Glutamatergic neuron (in vitro differentiated cells): Measurements from ENCODE around the gene ABCA4. TPM values are rescaled to one million over a fixed set of nuclear protein-coding genes. Genes with fewer than 3 reads are reported as not detected.

ENCODE experiments used
- DNase-seq: peaks from one replicate; pipeline ENCODE4 v3.0.0; 2022
- H3K27ac Mint-ChIP-seq: one replicate; pipeline ENCODE4 v1.8.0; 2020; ENCODE audit warnings: mild to moderate bottlenecking, mixed read lengths, inconsistent platforms; ENCODE audit not compliant: unreplicated experiment
- H3K27me3 Mint-ChIP-seq: one replicate; pipeline ENCODE4 v1.8.0; 2020; ENCODE audit warnings: mild to moderate bottlenecking, moderate library complexity, mixed read lengths, inconsistent platforms; ENCODE audit not compliant: unreplicated experiment
- H3K36me3 Mint-ChIP-seq: one replicate; pipeline ENCODE4 v1.8.0; 2020; ENCODE audit warnings: mild to moderate bottlenecking, mixed read lengths, inconsistent platforms; ENCODE audit not compliant: unreplicated experiment
- H3K4me1 Mint-ChIP-seq: one replicate; pipeline ENCODE4 v1.8.0; 2020; ENCODE audit warnings: mild to moderate bottlenecking, low read depth, mixed read lengths, inconsistent platforms; ENCODE audit not compliant: unreplicated experiment
- H3K4me3 Mint-ChIP-seq: one replicate; pipeline ENCODE4 v1.8.0; 2020; ENCODE audit warnings: mild to moderate bottlenecking, mixed read lengths, inconsistent platforms; ENCODE audit not compliant: unreplicated experiment
- H3K9me3 Mint-ChIP-seq: one replicate; pipeline ENCODE4 v1.8.0; 2020; ENCODE audit warnings: mild to moderate bottlenecking, moderate library complexity, mixed read lengths, inconsistent platforms; ENCODE audit not compliant: unreplicated experiment
- CTCF ChIP-seq: fragments of 200-600 bp; sonication (generic); IDR thresholded peaks from one replicate; pipeline ENCODE4 v1.5.0; 2021; ENCODE audit not compliant: partially characterized antibody, unreplicated experiment
- total RNA-seq: library from RNA; stranded (reverse); fragmentation: NEBNext Ultra II Directional; extraction: Animal tissue kit (Norgen Biotek cat#: 25700); gene quantifications from one replicate; pipeline ENCODE4 v1.2.1, GENCODE V29; 2021; ENCODE audit not compliant: unreplicated experiment

Gene ABCA4
- total RNA-seq, 1 donor from 2014 or later: 0.61 TPM

GRCh38 chr1:94027721-94028515 is 93.0 kb downstream of the ABCA4 start:
- peaks cover 11% of the 10 kb centered on the region for H3K4me1 Mint-ChIP-seq
- H3K9me3 Mint-ChIP-seq: peaks cover 2% of the 10 kb centered on the region
- H3K27me3 Mint-ChIP-seq: peaks cover 2% of the 10 kb centered on the region
- no peaks in the 10 kb centered on the region for H3K36me3 Mint-ChIP-seq
- TF ChIP-seq CTCF: no peak
- no peak overlapping the region for H3K27ac Mint-ChIP-seq
- no peak for DNase-seq
- H3K4me3 Mint-ChIP-seq: no peak overlapping the region

GRCh38 chr1:94026619-94027380 is 94.1 kb downstream of the ABCA4 start:
- no peak for TF ChIP-seq CTCF
- Mint-ChIP-seq H3K9me3 (peaks cover 2% of the 10 kb centered on the region), H3K36me3 (no peaks in the 10 kb centered on the region), H3K4me3 (no peak overlapping the region), H3K27ac (peak overlapping the region; percentile 40), H3K4me1 (peaks cover 11% of the 10 kb centered on the region), H3K27me3 (peaks cover 2% of the 10 kb centered on the region)
- no peak for DNase-seq

- peaks cover 2% of the 10 kb centered on the region for H3K27me3 Mint-ChIP-seq
- peaks cover 11% of the 10 kb centered on the region for H3K4me1 Mint-ChIP-seq
- no peaks in the 10 kb centered on the region for H3K36me3 Mint-ChIP-seq
- DNase-seq: no peak
- no peak overlapping the region for H3K4me3 Mint-ChIP-seq
- H3K27ac Mint-ChIP-seq: no peak overlapping the region
- H3K9me3 Mint-ChIP-seq: peaks cover 2% of the 10 kb centered on the region
- peak; percentile 88 for TF ChIP-seq CTCF
Measured at GRCh38 chr1:94025383-94026340, 95.3 kb downstream of the ABCA4 start.

GRCh38 chr1:94024104-94024792 is 96.7 kb downstream of the ABCA4 start:
- peaks cover 11% of the 10 kb centered on the region for H3K4me1 Mint-ChIP-seq
- DNase-seq: no peak
- H3K4me3 Mint-ChIP-seq: no peak overlapping the region
- TF ChIP-seq CTCF: no peak
- H3K27me3 Mint-ChIP-seq: peaks cover 4% of the 10 kb centered on the region
- H3K27ac Mint-ChIP-seq: no peak overlapping the region
- H3K9me3 Mint-ChIP-seq: peaks cover 2% of the 10 kb centered on the region
- no peaks in the 10 kb centered on the region for H3K36me3 Mint-ChIP-seq
